HG02840 (cell line): Measurements from ENCODE around the gene OR10X1.

Experiments
- ATAC-seq: cut with Tn5 transposase; IDR thresholded peaks from one replicate; pipeline ENCODE4 v1.9.1; 2021; ENCODE audit warnings: mild to moderate bottlenecking, moderate library complexity, moderate number of reproducible peaks; ENCODE audit not compliant: unreplicated experiment, low FRiP score

OR10X1 gene, protein sequence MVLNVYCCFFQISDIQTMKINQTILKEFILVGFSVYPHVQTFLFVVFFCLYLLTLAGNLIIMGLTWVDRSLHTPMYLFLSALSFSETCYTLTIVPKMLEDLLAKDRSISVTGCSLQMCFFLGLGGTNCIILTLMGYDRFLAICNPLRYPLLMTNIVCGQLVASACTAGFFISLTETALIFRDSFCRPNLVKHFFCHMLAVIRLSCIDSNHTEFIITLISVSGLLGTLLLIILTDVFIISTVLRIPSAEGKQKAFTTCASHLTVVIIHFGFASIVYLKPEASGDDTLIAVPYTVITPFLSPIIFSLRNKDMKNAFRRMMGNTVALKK

DNA sequence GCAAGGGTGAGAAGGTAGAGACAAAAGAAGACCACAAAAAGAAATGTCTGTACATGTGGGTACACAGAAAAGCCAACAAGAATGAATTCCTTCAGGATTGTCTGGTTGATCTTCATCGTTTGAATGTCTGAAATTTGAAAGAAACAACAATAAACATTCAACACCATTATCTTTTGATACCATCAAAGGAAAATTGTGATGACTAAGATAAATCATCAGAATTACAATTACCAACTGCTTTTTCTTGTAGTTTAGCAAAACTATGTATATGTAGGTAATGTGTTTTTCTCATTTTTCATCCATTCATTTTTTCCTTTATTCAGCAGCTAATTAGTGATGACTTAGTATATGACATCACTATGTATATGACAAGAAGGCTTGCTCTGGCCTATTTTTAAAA lies at the start of gene OR10X1:
OR10X1 (minus strand) TSS at position 167 of the 400 bp plus-strand sequence; CDS start at position 167, 0 bp downstream.
- no peak for ATAC-seq

DNA sequence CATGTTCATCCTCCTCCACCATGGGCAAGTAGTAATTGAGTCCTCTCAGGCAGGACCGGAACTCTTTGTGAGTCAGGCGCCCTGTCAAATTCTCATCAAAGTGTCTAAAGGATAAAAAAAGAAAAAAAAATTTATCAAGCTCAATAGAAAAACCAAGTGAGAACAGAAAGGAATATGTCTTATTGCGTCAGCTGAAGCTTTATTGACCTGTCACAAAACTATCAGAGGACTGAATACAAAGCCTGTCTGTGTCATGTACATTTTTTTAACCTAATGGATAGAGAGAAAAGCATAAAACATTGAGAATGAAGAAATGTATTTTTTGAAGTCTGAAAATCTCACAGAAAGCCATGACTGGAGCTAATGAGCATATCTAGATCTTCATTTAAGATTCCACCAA lies 34.1 kb upstream of the OR10X1 start:
- no peak for ATAC-seq

DNA sequence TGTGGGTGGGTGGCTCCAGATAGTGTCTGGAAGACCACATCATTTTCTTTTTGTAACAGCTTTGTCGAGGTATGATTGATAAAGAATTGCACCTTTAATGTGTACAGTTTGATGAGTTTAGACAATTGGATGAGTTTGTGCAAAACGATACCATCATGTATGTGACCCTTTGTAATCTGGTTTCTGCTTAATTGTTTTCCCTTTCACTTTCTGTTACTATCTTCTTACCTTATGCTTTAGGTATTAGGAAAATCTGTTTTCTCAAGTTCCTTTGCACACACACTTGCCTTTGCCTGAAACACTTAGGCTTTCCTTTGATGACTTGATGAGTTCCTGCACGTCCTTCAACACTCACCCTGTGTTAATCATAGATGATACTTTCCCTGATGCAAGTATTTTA lies 32.2 kb upstream of the OR10X1 start:
- no peak for ATAC-seq

DNA sequence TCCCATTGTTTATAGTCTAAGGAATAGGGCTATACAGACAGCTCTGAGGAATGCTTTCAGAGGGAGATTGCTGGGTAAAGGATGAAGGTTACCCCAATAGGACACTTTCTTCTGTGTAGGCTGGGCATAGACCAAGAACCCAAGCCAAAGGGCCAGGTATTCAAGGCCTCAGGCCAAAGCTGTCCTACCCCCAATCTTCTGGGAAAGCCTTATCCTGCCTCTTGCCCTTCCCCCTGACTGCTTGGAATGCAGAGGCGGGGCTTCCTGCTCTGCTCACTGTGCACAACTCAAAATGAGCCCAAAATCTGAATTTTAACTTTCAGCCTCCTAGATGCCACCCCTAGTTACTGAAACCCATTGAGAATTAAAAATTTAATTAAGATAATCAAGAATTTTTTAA lies 27.6 kb upstream of the OR10X1 start:
- ATAC-seq, result no peak

DNA sequence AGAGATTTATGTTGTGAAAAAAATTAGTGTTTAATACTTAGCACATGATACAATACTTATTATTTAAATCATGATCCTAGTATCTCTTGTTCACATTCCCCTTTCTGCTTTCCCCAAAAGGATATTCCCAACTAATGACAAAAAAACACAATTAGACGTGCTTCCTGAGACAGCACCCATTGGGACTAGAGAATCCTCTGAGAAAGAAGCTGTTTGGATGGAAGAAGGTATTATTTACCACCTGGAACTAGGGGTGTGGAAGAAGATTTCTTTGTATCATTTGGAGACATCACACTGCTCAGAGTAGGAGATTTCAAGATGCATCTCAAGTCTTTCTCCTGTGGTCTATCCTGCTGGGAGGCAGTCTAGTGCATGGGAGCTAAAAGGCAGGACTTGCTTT lies 25.3 kb upstream of the OR10X1 start, which contains the start of gene OR10Z1:
OR10Z1 (plus strand) TSS at position 301 of the 400 bp plus-strand sequence. CDS start 1,171 bp downstream, outside the sequence.
- ATAC-seq, result no peak

DNA sequence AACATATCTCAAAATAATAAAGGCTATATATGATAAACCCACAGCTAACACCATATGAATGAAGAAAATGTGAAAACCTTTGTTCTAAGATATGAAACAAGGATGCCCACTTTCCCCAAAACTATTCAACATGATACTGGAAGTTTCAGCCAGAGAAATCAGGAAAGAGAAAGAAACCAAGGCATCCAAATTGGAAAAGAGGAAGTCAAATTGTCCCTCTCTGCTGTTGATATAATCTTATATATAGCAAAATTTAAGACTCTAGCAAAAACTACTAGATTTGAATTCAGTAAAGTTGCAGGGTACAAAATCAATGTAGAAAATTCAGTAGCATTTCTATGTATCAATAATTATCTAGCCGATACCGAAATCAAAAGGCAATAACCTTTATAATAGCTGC lies 21.0 kb upstream of the OR10X1 start:
- no peak for ATAC-seq

DNA sequence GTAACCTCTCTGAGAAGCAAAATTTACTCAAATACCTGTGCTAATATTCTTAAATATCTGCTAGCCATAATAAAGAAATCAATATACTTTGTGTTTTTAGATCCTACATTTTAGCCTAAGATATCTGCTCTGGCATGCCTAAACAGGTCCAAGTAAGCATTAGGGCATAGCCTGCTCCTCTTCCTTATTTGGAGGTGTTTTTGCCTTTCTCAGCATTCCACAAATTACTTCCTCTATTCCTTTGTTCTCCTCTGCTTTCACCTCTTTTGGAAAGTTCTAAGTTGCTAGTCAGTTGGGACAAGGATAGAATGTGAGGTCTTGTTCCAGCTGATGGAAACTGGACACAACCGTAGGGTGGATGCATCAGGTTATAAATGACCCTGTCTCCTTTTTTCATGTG lies 7.2 kb upstream of the OR10X1 start:
- no peak for ATAC-seq

DNA sequence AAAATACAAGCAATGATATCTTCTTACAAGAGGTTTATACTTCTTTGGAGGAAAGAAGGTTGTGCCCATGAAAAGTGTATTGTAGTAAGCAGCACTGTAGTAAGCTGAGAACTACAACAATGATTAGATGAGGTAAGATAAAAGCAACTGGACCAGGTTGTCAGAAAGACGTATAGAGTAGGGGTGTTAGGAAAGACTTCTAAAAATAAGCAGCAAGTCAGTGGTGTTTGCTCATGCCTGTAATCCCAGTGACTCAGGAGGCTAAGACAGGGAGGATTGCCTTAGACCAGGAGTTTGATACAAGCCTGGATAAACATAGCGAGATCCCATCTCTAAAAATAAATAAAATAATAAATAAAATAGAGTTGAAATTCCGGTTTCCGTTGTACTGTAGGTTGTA lies 4.3 kb upstream of the OR10X1 start:
- no peak for ATAC-seq

DNA sequence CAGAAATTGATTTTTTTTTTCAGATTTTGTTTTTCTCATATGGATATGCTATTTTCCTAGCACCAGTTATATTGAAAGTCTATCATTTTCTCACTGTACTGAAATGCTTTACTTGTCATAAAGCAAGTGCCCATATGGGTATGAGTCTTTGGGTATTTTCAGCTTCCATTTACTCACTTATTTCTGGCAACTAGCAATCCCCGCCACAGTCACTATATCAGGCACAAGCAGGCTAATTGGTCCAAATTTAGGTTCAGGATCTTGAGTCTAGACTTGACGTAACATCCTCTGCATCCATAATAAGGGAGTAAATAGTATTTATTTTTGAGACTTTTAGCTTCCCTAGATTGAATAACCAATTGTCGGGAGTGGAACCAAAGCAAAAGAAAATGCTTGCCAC lies 2.1 kb downstream of the OR10X1 start:
- ATAC-seq, result no peak

DNA sequence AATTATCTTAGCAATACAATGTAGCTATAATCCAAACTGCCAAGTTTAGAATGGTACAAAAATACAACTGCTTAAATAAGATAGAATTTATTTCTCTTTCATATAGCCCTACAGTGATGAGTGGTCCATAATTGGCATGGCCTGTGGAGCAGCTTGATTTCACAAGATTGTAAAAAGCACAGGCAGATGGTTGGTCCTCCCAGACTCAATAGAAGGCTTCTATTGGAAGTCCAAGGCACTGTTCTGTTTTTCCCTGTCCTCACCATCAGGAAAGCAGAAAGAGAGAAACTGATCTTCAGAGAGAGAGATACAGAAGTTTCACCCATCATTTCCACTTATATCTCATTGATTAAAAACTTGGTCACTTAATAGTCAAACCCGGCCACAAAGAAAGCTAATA lies 7.5 kb downstream of the OR10X1 start:
- no peak for ATAC-seq

DNA sequence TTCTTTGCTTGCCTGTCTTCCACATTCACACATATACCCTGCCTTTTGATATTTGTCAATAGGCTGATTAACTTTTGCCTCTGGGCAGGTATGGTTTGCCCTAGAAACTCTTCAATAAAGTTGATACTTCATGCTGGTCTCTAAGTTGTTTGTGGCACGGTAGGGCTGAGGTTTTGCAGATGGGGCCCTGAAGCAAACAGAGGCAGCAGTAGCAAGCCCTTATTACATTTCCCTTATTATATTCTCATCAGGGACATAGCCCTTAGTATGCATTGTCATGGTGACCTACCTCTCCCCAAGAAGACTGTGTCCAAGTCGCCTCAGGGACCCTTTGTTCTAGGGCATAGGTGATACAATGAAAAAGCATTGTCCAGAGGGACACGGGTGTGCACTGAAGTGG lies 9.2 kb downstream of the OR10X1 start, which contains the start of gene OR6P1:
OR6P1 (minus strand) TSS at position 101 of the 400 bp plus-strand sequence. CDS start 6,976 bp downstream, outside the sequence.
- no peak for ATAC-seq

DNA sequence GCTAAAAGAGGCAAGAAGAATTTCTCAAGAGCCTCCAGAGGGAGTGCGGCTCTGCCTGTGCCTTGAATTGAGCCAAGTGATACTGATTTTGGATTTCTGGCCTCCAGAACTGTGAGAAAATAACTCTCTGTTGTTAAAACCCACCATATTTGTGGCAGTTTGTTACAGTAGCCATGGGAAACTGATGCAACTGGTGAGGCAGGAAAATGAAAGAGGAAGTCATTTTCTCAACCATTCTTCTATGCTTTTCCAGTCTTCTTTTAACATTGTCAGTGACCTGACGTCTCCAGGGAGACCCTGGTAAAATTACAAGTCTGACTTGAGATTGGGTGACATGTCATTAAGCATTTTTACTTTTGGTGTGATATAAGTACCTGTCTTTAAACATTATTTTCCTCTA lies 15.1 kb downstream of the OR10X1 start:
- no peak for ATAC-seq

DNA sequence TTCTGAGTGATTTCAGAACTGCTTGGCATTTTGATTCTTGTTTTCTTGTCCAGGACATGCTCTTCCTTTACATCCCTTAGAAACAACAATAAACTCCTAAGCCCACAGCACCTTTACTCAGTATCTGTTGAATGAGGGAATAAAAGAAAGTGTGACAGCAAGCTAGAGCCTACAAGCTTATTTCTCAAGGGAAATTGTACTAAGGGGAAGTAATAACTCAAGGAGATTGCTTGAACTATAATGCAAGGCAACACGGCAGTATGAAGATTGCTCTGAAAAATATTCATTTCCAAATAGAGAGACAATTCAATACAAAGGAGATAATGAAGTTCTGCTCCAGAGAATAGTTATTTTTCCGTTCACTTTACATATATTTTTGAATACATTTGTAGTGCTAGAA lies 15.8 kb downstream of the OR10X1 start:
- no peak for ATAC-seq

DNA sequence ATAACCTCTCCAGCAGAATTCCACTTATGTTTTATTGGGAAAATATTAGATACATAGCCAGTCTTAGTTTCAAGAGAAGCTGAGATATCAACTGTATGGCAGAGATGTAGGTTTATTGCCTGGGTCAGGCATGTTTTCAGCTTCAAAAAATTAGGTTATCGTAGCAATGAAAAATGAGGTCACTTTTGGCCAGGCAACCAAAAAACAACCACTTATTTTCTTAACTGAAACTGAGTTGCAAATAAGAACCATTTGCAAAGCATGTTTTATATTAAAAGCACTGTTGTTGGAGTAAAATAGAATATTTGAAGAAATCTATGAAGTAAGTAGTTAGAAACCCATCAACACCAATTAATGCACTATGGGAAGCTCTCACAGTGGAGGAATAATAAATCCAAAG lies 20.0 kb downstream of the OR10X1 start:
- no peak for ATAC-seq

DNA sequence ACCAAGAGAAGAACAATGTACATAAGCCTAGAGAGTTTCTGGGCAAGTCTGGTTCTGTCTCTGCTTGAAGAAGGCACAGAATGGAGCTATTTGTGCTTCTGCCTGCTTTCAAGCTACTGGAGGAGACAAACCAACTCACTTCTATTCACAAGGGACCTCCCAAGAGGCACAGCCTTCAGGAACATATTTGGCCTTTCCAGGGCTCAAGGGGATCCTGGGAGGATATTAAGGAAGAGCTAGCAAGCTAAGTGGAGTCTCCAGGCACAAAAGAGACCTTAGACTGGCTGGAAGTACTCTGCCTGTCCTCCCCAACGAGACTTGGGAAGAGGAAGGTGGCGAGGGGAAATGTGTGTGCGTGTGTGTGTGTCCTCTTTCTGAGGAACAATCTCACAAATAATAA lies 25.3 kb downstream of the OR10X1 start, which contains the start of gene OR6Y1:
OR6Y1 (minus strand) TSS at position 54 of the 400 bp plus-strand sequence. CDS start 6,300 bp downstream, outside the sequence.
- ATAC-seq, result no peak

DNA sequence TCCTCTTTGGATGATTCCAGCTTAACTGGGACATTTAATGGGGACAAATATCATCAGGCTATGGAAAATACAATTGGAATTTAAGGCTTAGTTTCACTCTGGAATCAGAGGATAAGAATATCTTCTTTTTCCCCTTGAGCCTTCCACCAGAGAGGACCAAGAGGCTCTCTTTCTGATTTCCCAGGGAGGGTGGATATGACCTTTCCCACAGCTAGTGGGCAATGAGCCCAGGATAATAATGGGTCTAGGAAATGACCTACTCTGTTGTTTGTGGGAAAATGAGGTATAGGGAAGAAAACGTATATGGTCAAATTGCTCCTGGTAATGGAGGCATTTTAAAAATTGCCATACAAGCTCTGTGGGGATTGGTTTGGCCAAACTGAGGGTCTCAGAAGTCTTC lies 27.4 kb downstream of the OR10X1 start:
- no peak for ATAC-seq

DNA sequence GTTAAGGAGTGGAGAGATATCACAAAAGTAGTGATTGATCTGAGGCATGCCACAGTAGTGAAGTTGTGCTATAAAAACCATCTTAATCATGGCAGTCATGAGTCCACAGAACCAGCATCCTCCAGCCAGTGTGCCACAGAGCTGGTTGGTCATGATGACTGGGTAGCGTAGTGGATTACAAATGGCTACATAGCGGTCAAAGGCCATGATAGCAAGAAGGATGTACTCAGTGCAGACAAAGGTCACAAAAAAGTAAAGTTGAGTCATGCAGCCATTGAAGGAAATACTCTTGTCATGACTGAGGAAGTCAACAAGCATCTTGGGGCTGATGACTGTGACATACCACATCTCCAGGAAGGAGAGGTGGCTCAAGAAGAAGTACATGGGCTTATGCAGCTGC lies 32.2 kb downstream of the OR10X1 start:
- ATAC-seq, result no peak

DNA sequence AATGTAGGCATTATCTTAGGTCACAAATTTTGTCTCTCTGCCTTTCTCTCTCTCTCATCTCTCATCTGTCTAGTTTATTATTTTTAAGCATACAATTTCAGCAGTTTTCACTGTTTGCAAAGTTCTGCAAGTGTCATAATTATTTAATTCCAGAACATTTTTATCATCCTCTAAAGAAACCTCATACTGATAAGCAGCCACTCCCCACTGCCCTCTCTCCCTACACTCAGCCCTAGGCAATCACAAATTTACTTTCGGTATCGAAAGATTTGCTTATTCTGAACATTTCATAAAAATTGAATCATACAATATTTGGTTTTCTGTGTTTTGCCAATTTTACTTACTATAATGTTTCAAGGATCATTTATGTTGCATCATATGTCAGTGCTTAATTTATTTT lies 42.1 kb downstream of the OR10X1 start:
- ATAC-seq, result no peak

DNA sequence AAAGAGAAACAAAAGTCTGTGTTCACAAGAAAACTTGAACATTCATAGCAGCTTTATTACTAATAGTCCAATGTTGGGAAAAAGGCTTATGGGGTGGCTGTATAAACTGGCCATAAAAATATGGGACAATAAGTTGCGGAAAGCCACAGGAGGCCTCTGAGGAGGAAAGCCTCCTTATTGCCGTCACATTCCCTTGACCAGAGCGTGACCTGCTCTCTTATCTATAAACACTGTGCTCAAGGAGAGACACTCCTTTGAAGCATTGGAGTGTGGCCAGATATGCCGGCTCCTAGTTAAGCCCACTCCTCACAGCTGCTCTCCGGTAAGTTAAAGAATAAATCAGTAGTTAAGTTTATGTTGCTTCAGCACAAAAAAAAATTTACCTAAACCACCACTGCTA lies 45.2 kb downstream of the OR10X1 start:
- ATAC-seq, result no peak
